KMS-11 (cell line): ENCODE measurements around the gene KIAA0930.

Experiments
- H2AFZ ChIP-seq: fragments of 200-600 bp; sonication (generic); 2 replicates; pipeline ENCODE4 v1.6.1; 2016; ENCODE audit warnings: antibody characterized with exemption, mixed run types, low read depth
- H3K27ac ChIP-seq: fragments of 200-600 bp; sonication (generic); 2 replicates; pipeline ENCODE4 v1.6.1; 2016; ENCODE audit warnings: mild to moderate bottlenecking, mixed run types
- H3K27me3 ChIP-seq: fragments of 200-600 bp; sonication (generic); 2 replicates; pipeline ENCODE4 v1.6.1; 2017; ENCODE audit warnings: mild to moderate bottlenecking, low read depth, mixed run types, moderate library complexity; ENCODE audit not compliant: insufficient read depth
- H3K36me3 ChIP-seq: fragments of 200-600 bp; sonication (generic); 2 replicates; pipeline ENCODE4 v1.6.1; 2017; ENCODE audit warnings: mild to moderate bottlenecking, mixed run types; ENCODE audit not compliant: insufficient read depth
- H3K4me1 ChIP-seq: fragments of 200-600 bp; sonication (generic); 2 replicates; pipeline ENCODE4 v1.6.1; 2016; ENCODE audit warnings: mild to moderate bottlenecking, low read depth, mixed run types; ENCODE audit not compliant: poor library complexity, severe bottlenecking
- H3K4me2 ChIP-seq: fragments of 200-600 bp; sonication (generic); 2 replicates; pipeline ENCODE4 v1.7.0; 2016; ENCODE audit warnings: mild to moderate bottlenecking, mixed run types
- H3K4me3 ChIP-seq: fragments of 200-600 bp; sonication (generic); IDR thresholded peaks from 2 replicates; pipeline ENCODE4 v1.6.1; 2017; ENCODE audit warnings: low read depth, low read length, mixed read lengths; ENCODE audit not compliant: insufficient read depth
- H3K79me2 ChIP-seq: fragments of 200-600 bp; sonication (generic); 2 replicates; pipeline ENCODE4 v1.6.1; 2016; ENCODE audit warnings: low read depth, mixed run types; ENCODE audit not compliant: insufficient read depth
- H3K9ac ChIP-seq: fragments of 200-600 bp; sonication (generic); 2 replicates; pipeline ENCODE4 v1.6.1; 2016; ENCODE audit warnings: mild to moderate bottlenecking, mixed run types
- H4K20me1 ChIP-seq: fragments of 200-600 bp; sonication (generic); 2 replicates; pipeline ENCODE4 v1.6.1; 2016; ENCODE audit warnings: mild to moderate bottlenecking, mixed run types; ENCODE audit not compliant: insufficient read depth
- CTCF ChIP-seq: fragments of 200-600 bp; sonication (generic); conservative IDR thresholded peaks from 2 replicates; pipeline ENCODE4 v1.6.1; 2017; ENCODE audit warnings: low read depth, mild to moderate bottlenecking, antibody characterized with exemption, low read length, moderate library complexity, mixed read lengths

The KIAA0930 gene

GRCh38 chr22:45216133-45217003 is 24.3 kb downstream of the KIAA0930 start:
- H3K27me3 ChIP-seq: no peaks in the 10 kb centered on the region
- no peak overlapping the region for H3K9ac ChIP-seq
- H4K20me1 ChIP-seq: no peaks in the 10 kb centered on the region
- no peaks in the 10 kb centered on the region for H3K79me2 ChIP-seq
- TF ChIP-seq CTCF: no peak
- H3K27ac ChIP-seq: no peak overlapping the region
- H3K4me1 ChIP-seq: no peaks in the 10 kb centered on the region
- H3K4me3 ChIP-seq: no peak overlapping the region
- no peak overlapping the region for H3K4me2 ChIP-seq
- no peak overlapping the region for H2AFZ ChIP-seq
- no peaks in the 10 kb centered on the region for H3K36me3 ChIP-seq

GRCh38 chr22:45212992-45213751 is 27.5 kb downstream of the KIAA0930 start:
- no peak overlapping the region for H3K4me2 ChIP-seq
- no peaks in the 10 kb centered on the region for H3K4me1 ChIP-seq
- TF ChIP-seq CTCF: no peak
- H3K27me3 ChIP-seq: no peaks in the 10 kb centered on the region
- H3K9ac ChIP-seq: no peak overlapping the region
- no peaks in the 10 kb centered on the region for H3K79me2 ChIP-seq
- no peak overlapping the region for H3K27ac ChIP-seq
- no peaks in the 10 kb centered on the region for H4K20me1 ChIP-seq
- H3K36me3 ChIP-seq: no peaks in the 10 kb centered on the region
- no peak overlapping the region for H2AFZ ChIP-seq
- H3K4me3 ChIP-seq: no peak overlapping the region

- H3K9ac ChIP-seq: no peak overlapping the region
Observed at GRCh38 chr22:45212306-45212709, 28.4 kb downstream of the KIAA0930 start.

GRCh38 chr22:45211848-45212247 is 28.8 kb downstream of the KIAA0930 start:
- no peaks in the 10 kb centered on the region for H3K36me3 ChIP-seq
- H3K79me2 ChIP-seq: no peaks in the 10 kb centered on the region
- H3K4me3 ChIP-seq: no peak overlapping the region
- no peak overlapping the region for H2AFZ ChIP-seq
- H3K4me1 ChIP-seq: no peaks in the 10 kb centered on the region
- no peak for TF ChIP-seq CTCF
- no peak overlapping the region for H3K4me2 ChIP-seq
- no peak overlapping the region for H3K9ac ChIP-seq
- H3K27me3 ChIP-seq: no peaks in the 10 kb centered on the region
- H3K27ac ChIP-seq: no peak overlapping the region
- no peaks in the 10 kb centered on the region for H4K20me1 ChIP-seq

More at GRCh38 chr22:45212306-45212709, 28.4 kb downstream of the KIAA0930 start:
- no peak overlapping the region for H2AFZ ChIP-seq
- no peak overlapping the region for H3K4me3 ChIP-seq
- no peaks in the 10 kb centered on the region for H3K27me3 ChIP-seq
- H3K79me2 ChIP-seq: no peaks in the 10 kb centered on the region
- no peaks in the 10 kb centered on the region for H3K4me1 ChIP-seq
- no peak overlapping the region for H3K27ac ChIP-seq
- no peaks in the 10 kb centered on the region for H3K36me3 ChIP-seq
- no peak for TF ChIP-seq CTCF
- no peak overlapping the region for H3K4me2 ChIP-seq
- H4K20me1 ChIP-seq: no peaks in the 10 kb centered on the region
